HPDE6-E6E7 (cell line): ENCODE measurements around the gene ATP6V1C2.
"Not testable (repeated sequence)": the region's sequence is repeated elsewhere in the genome, so short reads cannot be mapped to it uniquely, and the experiment has no call there.

Experiments used
- DNase-seq: peaks from one replicate; pipeline ENCODE4 v3.0.0; 2011; ENCODE audit warnings: missing footprints; ENCODE audit errors: extremely low spot score

ATP6V1C2 gene

DNA sequence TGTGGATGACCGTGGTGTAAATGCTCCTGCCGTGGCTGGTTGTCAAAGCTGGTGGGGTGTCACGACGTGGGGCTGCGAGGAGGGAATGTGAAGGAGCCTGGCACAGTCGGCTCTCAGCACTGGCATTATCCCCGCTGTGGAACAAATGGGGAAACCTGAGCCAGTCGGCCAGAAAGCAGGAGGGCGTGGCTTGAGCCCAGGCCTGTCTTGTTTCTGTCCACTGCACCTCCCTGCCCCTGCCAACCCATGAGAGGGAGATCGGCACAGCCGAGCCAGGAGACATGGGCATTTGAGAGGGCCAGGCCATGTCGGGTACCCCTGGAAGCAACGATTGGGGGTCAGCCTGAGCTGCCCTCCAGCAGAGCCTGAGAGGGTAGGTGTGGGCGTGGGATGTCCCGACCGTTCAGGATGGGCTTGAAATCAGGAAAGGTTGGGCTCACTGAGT is 46.7 kb downstream of the ATP6V1C2 start:
- DNase-seq, result no peak

DNA sequence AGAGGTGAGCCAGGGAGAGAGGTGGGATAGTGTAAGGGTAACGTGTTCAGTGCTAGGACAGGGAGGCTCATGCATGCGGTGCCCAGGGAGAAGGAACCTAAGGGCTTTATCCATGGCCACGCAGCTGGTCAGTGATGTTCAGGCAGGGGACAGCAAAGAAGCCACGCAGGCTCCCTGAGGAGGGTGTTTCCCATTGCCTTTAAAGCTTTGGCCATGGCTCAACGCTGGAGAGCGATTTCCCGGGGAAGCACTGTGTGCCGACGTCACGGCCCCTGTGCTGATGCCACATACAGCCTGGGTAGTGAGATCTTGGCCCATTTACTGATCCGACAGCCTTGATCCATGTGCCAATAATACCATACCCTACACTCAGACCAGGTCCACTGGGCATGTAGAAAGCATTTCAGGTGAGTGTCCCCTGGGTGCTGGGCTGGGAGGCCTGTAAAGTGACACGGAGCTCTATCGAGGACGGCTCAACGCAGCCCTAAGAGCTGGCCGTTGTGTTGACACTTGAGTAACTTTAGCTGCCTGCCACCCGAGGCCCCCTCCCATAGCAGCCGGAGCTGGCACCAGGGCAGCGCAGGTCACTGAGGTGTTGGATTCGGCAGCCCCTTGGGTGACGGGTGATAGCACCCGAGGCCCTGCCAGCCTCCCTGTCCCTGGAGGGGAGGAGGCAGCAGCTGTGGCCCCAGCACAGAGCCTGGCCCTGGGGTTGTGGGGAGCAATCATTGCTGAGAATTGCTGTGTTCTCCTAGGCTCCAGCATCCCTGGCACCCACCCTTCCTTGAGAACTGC is 49.7 kb downstream of the ATP6V1C2 start:
- DNase-seq, result no peak

DNA sequence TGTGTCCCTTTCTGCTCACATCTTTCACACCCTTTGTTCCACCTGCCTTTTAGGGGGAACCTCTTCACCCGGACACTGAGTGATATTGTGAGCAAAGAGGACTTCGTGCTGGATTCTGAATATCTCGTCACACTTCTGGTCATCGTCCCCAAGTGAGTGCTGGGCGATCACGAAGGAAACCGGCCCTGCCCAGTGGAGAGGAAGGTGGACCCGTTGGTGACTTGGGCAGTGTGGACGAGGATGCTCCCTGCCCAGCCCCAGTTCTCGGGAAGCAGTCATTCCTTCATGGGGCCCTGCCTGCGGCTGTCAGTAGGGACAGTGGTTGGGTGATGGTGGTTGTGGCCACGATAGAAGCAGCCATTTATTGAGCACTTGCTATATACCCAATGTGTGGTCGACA is 50.4 kb downstream of the ATP6V1C2 start:
- no peak for DNase-seq

DNA sequence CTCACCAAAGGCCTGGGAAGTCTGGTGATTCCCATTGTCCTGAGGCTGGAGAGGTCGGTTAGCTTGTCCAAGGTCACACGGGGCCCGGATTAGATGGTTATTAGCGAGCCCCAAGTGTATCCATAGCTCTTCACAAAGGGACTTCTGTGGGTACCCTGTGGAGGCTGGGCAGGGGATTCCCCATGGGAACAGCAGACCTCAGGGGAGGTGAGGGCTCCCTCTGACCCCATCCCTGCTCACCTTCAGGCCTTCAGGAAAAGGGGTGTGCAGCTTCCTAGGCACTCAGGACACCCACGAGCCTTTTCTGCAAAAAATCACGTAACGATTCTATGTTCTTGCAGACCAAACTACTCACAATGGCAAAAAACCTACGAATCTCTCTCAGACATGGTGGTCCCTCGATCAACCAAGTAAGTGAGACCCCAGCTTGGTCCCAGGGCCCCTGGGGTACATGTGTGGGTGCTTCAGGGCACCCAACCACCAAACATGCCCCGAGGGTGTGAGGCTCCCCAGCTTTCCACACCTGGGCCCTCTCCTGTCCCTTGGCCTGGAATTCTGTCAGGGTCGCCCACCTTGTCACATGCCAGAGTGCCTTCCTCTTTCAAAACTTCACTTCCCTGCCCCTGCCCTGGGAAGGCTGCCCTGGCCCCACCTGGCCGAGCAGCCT is 50.9 kb downstream of the ATP6V1C2 start:
- DNase-seq, result no peak

DNA sequence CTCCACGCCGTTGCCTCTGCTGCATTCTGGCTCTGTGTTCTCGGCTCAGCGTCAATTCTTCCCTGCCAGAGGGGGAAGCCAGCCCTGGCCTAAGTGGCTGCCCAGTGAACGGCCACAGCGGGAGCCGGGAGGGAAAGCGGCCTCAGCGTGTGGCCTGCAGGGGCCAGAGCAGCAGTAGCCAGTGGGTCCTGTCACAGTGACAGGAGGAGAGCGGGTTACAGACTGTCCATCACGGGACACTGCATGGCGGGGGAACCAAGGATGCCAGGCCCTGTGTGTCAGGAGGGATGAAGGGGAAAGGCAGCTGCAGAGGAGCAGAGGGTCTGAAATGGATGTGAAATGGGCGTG is 51.4 kb downstream of the ATP6V1C2 start:
- DNase-seq, result no peak

DNA sequence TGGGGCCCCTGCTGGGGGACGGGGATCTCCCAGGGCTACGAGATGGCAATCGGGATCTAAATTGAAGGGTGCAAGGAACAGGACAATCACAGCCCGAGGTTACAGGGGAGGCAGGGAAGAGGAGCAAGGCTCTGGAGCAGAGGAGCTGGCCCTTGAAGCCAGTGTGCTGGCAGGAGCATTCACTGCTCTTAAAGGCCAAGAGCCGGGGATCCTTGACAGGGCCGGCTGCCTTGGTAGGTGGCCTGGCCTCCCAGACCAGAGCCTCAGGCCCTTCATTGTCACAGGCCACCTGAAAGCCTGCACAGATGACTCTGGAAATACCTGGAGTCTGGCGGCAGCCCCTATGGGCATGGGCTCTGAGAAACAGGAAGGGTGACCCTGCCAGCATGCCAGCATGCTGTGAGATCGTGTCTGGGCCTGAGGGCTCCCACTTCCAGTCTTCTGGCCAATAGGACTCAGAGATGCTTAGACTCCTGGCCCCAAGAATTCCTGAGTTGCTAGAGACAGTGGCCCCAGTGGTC is 52.5 kb downstream of the ATP6V1C2 start:
- DNase-seq, result peak; percentile 54

DNA sequence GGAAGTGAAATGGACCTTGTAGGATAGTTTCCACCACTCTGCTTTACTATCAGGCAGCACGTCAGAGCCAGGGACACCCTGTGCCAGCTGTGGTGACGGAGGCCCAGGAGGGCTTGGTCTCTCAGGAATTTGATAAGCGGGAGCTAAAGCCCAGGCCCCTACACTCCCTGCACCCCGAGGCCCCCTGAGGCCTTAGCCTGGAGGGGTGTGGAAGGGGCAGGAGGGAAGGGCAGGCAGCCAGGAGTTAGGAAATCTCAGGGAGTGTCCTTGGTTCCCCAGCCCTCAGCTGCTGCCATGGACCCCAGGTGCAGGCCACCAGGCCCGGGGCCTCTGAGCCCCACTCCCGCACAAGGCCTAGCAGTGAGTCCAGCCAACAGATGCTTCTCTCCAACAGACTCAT is 53.0 kb downstream of the ATP6V1C2 start:
- DNase-seq, result no peak

DNA sequence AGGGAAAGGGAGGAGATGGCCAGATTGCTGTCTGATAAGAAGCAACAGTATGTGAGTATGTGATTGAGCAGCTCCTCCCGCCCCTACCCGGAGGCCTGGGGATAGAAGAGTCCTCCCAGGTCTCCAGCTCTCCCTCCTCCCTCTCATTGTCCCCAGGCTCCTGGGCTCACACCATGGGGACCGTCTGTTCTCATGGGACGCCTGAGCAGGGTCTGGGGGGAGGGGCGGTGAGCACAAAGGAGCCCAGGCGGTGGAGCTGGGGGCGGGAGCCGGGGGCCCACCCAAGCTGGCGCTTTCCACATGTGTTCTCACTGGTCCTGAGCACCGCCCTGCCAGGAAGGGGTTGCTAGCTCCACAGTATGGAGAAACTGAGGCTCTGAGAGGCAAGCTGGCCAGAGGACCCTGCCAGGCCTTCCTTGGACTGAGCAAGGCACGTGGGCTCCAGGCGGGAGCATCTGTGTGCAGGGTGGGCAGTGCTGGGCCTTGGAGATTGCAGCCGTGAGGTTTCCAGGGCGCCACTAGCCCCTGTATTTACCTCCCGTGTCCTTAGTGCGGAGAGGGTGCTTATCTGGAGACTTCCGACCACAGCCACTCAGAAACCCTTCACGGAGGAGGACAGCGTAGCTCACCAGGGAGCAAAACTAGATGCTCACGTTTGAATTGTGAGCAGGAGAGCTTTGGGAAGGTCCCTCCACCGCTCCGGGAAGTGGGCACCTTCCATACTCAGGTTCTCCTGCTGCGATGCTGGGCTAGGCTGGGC is 53.8 kb downstream of the ATP6V1C2 start:
- DNase-seq, result no peak

DNA sequence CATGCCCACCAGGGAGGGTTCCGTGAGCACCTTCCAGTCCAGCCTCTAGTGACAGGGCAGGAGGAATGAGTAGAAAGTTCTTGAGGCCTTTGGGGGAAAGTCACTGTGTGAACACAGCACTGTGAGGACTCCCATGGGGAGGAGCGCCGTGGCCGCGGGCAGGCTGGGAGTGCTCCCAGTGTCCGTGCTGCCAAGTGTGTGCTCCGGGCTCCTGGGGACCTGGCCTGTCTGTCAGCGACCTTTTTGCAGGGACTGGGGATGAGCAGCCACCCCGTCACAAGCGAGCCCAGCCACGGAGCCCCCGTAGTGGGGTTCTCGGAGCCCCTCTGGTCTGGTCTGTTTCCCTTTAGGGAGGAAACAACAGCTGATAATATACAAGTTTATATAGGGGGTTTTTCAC is 54.4 kb downstream of the ATP6V1C2 start:
- no peak for DNase-seq

DNA sequence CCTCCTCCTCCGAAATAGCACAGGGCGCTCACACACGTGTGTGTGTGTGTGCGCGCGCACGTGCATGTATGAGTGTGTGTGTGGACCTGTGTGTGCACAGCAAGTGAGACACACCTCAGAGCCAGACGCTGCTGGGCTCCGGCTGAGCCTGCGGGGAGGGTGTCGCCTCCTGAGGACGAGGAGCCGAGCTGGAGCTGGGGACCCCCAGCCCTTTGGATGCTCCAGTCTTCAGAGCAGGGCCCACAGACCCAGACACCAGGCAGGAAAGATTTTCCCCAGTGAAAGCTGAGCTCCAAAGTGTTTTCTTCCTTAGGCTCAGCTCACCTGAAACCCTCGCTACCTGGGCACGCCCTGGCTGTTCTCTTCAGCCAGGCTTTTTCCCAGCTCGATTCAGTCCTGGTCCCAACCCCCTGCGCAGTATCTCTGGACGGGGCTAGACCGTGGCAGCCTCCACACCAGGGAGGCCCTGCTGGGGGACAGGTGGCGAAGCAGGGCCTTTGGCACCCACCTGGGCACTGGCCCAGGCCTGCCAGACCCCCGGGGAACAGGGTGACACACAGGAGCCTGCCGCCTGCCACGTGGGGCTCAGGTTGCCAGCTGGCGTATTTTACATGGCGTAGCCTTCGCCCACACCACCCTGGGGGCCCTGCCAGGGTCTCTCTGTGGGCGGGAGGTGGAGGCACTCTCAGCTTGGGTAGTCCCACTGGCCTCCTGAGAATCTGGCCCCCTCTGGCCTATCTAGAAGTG is 55.0 kb downstream of the ATP6V1C2 start:
- no peak for DNase-seq

DNA sequence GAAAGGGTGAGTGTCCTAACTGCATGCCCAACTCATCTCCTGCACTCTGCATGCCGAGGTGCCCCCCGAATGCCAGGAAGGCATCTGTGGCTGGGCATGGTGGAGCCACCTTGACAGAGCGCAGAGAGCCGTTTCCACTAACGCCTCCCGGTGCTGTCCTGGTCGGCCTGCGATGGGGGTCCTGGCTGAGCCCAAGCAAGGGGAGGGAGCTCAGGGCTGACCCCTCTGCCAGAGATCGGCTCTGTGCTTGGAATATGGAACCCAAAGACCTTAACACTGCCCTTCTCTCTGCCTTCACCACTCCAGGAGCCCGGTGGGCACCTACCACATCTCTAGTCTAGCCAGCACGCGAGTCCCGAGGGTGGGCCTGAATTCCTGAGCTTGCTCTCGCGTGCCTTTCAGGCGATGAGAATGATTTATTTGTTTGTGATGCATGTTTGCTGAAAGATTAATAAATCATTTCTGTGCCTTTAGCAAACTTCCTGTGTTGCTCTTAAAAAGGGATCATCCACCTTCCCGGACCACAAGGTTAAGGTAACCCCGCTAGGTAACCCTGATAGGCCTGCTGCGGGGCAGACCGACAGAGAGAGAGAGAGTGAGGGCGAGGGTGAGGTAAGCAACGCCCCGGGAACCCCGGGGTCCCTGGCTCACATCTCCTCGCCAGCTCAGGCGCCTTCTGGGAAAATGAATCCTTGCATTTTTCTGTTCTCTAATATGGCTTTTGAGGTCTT is 55.8 kb downstream of the ATP6V1C2 start:
- DNase-seq, result no peak

DNA sequence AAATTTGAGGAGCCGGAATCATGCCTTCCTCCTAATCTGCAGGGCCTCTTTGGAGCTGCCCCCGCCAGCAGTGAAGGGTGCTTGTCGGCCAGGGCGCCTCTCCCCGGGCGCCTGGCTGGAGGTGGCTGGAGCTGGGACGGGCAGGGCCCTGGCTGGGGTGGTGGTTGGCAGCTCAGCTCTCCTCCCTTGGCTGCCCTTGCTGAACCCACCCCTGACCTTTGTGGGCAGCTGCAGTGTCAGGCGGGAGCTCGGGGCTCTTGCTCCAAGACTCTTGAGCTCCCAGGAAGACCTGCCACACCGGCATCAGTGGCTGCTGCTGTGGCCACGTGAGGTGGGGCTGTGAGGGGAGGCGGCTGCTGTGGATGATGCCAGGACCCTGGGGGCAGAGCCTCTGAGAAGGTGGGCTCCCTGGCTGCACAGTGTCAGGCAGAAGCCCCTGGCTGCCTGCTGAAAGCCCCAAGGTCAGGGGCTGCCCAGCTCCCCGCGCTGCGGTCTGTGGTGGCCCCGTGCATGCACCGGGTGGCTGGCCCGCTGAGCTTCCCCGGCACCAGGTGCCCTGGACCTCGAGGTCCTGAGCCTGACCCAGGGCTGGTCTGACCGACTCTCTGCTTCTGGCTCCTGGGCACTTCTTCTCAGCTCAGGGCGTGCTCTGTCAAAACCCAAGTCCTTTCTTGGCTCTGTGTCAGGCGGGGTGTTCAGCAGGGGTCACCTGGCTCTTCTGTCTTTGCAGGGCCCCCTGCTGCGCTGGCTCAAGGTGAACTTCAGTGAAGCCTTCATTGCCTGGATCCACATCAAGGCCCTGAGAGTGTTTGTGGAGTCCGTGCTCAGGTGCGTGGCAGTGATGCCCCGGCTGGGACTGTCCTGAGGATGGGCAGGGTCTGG is 56.7 kb downstream of the ATP6V1C2 start:
- DNase-seq, result no peak

DNA sequence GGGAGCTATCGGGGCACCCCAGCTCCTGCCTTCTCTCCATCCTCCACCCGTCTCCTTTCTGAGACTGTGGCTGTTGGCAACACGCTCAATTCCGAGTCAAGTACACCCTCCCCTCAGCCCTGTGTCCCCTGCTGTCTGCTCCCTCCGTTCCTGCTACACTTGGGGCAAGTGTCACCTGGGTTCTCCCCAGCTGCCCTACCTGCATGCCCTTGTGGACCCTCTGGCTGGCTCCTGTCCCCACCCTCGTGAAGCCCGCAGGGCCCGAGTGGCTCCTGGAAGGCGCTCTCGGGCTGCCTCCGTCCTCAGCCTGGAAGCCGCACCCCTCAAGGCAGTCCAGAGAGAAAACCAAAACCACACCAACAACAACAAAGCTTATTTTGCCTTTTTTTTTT is 57.3 kb downstream of the ATP6V1C2 start:
- DNase-seq, result no peak

DNA sequence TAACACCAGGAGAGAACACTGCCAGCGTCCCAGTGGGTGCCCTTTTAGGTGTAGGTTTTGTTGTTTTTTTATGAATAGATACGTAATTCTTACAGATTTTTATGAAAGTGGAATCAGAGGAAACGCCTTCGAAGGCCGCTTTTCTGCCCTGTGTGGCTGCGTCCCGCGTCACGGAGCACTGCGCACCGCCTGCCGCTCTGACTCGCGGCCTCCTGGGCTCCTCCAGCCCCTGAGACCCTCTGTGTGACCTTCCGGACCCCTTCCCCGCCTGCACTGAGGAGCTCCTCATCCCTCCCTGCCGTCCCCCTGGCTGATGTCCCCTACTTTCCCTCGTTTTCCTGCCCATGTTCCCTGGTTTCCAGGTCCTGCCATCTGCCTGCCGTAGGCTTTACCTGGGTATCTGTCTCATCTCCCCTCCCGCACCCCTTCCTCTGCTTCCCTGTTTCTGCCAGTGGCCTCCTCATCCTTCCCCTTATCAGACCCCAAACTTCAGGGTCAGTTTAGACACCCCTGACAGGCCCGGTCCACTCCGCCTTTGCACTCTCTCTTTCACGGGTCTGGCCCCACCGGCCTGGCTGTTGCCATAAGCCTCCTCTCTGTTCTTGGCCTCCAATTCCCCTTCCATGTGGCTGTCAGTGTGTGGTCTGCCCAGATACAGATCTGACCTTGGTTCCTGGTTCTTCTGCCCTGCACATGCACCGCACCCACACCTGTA is 58.5 kb downstream of the ATP6V1C2 start:
- no peak for DNase-seq

DNA sequence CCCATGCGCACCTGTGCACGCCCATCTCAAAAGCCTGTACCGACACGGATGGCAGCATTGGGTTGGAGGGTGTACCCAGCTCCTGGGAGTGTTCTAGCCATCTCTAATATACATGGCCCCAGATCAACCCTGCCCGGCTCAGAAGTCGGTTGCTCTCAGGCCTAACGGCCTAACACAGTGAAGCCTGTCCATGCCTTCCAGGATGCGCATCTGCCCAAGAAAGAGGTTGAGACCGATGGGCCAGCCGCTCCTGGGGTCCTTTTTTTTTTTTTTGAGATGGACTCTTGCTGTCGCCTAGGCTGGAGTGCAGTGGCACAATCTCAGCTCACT is 59.0 kb downstream of the ATP6V1C2 start:
- DNase-seq, result no peak

DNA sequence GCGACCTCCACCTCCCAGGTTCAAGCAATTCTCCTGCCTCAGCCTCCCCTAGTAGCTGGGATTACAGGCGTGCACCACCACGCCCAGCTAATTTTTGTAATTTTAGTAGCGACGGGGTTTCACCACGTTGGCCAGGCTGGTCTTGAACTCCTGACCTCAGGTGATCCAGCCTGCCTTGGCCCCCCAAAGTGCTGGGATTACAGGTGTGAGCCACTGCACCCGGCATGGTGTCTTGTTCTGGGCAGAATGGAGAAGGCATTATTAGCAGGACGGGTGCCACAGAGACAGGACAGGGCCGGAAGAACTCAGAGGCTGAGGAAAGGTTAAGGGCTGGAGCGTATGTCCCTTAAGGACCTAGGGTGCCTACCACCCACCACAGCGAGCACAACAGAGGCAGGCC is 59.4 kb downstream of the ATP6V1C2 start:
- DNase-seq, result not testable (repeated sequence)

DNA sequence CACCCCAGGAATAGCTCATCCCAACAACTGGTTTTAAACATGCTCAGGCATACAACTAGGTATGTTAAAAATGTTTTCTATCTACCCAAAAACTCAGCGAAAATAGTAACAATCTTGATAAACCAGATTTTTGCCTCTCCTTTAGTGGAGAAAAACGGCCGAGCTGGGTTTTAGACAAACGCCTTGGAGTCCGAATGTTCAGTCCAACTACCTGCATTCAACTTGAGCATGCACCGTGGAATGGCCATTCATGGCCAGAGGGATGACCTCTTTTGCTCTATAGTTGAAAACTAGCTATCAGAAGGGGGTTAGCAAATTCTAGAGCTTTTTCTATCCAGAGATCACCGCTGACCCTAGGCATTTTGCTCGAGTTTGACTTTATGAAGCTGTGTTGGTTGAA is 60.3 kb downstream of the ATP6V1C2 start:
- no peak for DNase-seq

DNA sequence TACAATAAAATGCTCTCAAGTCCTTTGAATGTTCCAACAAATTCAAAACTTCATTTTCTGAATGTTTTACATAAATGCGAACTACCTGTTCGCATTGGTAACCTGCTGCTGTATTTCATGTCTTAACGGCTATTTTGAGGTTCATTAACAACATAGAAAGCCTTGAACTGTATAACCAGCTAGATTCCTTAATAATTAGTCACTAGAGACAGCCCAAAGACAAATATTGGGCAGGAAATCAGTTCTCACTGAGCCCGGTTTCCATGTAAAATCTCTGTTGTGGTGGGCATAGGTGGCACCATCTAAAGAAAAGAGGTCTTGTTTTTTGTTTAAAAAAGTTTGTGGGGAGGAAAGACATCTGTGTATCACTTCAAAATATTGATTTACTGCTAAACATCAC is 62.0 kb downstream of the ATP6V1C2 start:
- no peak for DNase-seq

DNA sequence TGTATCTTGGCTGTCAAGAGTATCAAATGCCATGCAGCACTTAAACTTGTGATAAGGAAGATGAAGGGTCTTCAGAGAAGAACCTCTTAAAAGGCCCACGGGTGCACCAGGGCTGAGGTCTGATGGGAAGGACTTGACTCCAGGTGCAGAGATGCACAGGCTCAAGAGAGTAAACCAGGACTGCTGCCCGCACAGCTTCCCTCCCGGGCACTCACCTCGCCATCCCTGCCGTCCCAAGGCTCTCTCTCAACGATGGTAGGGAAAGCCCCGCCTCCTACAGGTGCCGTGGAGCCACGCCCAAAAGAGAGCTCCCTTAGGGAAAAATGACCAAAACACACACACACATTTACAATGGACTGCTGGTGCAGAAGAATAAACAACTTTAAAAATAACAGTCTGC is 63.3 kb downstream of the ATP6V1C2 start:
- DNase-seq, result no peak

DNA sequence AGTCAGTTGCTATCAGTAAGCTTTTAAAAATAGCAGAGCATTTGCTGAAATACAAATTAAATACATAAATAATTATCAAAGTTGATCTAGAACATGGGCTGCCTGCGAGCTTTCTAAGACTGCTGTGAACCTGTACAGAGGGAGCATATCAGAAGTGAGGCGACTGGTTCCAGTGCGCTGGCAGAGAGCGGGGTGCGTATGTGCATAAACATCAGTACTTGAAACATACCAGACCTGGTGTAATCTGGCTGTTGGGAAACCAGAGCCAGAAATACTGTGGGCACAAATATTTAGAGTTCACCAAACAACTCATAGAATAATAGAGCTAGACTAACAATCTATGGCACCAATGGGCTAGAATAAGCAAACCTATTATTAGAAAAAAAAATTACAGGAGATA is 63.8 kb downstream of the ATP6V1C2 start:
- DNase-seq, result no peak
